Cortex of kidney (tissue), 1 donor: ENCODE measurements around the gene PGP.
A peak's percentile ranks its signal among the peaks of the same experiment; 100 is the strongest.
"Not testable (repeated sequence)": the region's sequence is repeated elsewhere in the genome, so short reads cannot be mapped to it uniquely, and the experiment has no call there.

ENCODE experiments used
- DNase-seq: peaks from one replicate; lab custom pipeline; 2025; lab: John Stamatoyannopoulos, UW

PGP gene, protein sequence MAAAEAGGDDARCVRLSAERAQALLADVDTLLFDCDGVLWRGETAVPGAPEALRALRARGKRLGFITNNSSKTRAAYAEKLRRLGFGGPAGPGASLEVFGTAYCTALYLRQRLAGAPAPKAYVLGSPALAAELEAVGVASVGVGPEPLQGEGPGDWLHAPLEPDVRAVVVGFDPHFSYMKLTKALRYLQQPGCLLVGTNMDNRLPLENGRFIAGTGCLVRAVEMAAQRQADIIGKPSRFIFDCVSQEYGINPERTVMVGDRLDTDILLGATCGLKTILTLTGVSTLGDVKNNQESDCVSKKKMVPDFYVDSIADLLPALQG

DNA sequence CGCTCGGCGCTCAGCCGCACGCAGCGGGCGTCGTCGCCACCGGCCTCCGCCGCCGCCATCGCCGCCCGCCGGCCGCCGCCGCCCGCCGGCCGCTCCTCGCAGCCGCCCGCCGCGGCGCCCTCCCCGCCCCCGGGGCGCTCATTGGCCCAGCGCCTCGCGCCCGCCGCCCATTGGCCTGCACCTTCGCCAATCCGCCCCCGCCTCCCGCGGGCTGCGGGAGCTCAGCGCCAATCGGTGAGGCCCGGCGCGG, at the start of gene PGP:
PGP (minus strand) TSS at position 122 of the 250 bp plus-strand sequence; CDS start at position 59, 63 bp downstream.
- DNase-seq, result no peak

DNA sequence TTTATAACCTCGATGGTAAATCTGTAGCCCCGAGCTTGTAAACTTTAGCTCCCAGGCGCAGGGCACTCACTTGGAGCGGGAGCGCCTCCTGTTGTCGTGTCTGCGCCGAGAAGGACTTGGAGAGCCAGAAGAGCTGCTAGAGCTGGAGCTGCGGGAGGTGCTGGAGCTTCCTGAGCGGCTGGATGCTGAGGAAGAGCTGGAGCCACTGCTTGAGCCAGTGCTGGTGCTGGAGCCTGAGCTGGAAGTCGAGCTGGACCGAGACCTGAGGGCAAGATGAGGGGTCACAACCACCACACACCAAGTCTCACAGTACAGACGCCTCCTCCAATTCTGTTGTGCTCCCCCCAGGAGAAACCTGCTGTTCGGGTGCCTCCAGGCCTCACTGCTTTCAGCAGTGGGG, 48.4 kb upstream of the PGP start:
- not testable (repeated sequence) for DNase-seq

DNA sequence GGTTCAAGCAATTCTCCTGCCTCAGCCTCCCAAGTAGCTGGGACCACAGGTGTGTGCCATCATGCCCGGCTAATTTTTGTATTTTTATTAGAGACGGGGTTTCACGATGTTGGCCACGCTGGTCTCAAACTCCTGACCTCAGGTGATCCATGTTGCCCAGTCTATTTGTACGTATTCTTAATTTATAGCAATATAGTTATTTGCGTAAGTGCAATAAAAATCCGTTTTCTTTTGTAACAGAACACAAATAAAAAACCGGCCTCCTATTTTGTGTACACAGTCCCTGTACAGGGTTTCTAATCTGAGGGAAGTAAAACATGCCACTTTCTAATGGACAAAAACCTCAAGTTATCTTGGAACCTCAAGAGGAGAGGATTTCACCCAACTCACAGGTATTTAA, 45.6 kb upstream of the PGP start:
- DNase-seq, result no peak

DNA sequence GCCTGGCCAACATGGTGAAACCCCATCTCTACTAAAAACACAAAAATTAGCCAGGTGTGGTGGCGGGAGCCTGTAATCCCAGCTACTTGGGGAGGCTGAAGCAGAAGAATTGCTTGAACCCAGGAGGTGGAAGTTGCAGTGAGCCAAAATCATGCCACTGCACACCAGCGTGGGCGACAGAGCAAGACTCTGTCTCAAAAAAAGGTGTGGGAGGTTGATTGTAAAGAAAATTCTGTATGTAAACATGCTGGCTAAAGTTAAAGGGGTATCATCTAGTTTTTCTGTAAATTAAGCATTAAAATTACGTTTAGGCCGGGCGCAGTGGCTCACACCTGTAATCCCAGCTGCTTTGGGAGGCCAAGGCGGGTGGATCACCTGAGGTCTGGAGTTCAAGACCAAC, 43.9 kb upstream of the PGP start:
- DNase-seq, result not testable (repeated sequence)

DNA sequence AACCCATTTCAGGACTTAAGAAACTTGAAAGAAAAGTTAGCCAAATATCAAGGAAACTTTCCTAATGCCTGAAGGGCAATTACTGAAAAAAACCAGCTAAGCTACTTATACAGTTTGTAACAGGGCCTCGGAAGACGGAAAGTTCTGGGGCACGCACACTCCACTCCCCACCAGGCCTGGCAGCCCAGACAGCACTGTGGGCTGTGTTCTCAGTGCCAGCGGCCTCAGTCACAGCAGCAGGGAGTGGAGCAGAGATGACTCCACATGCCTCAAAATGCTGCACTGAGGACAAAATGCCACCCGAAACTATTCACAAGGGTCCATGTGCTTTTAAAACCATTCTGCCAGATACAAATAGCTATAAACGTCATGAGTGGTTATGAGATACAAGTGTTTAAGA, 43.1 kb upstream of the PGP start:
- no peak for DNase-seq

DNA sequence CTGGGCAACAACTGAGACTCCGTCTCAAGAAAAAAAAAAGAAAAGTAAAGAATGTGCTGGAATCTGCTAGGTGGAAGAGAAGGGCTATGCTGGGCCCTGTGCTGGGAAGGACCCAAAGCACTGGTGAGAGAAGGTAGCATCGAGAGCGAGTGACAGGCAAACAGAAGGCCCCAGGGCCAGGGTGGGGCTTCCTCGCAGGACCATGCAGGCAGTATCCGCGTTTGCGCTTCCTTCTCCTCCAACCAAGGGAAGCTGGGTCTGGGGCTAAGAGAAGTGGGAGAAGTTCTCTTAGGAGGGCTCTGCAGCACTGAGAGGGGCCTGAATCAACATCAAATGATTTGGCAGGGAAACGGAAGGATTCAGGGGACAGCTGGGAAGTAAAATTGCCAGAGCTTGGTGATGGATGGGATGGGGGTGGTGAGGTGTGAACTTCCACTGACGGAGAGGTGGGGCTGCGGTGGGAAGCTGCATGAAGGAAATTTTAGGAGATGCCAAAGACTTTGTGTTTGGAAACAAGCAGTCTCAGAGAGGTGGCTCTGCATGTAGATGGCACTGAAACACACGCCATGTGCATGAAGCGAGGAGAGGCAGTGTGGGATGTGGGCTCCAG, 42.0 kb upstream of the PGP start:
- no peak for DNase-seq

DNA sequence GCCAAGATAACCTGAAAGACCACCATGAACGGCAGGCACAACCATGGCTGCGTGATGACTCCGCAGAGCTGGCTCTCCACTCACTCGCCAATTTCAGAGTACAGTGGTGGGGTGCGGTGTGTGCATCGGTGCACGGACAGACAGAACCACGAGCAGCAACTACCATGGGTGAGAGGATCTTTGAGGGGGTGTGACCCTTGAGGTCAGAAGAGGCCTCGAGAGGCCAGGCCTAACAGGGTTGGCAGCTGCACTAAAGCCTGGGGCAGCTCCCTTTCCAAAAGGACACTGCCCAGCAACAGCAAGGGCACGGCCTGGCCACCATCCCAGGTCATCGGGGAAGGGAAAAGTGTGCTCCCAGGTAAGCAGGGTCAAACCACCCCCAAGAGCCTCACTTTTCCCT, 38.7 kb upstream of the PGP start:
- DNase-seq, result no peak

DNA sequence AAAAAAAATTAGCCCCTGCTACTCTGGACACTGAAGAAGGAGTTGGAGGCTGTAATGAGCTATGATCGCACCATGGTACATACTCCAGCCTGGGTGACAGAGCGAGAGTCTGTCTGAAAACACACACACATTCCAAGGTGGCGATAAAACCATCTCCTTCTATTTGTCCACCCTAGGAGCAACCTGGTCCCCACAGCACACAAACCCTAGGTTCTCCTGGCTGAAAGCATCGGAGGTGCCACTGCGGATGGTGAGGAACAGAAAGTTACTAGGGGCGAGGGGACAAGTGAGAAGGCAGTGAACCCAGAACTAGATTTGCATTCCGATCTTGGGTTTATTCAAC, 38.1 kb upstream of the PGP start:
- DNase-seq, result no peak

DNA sequence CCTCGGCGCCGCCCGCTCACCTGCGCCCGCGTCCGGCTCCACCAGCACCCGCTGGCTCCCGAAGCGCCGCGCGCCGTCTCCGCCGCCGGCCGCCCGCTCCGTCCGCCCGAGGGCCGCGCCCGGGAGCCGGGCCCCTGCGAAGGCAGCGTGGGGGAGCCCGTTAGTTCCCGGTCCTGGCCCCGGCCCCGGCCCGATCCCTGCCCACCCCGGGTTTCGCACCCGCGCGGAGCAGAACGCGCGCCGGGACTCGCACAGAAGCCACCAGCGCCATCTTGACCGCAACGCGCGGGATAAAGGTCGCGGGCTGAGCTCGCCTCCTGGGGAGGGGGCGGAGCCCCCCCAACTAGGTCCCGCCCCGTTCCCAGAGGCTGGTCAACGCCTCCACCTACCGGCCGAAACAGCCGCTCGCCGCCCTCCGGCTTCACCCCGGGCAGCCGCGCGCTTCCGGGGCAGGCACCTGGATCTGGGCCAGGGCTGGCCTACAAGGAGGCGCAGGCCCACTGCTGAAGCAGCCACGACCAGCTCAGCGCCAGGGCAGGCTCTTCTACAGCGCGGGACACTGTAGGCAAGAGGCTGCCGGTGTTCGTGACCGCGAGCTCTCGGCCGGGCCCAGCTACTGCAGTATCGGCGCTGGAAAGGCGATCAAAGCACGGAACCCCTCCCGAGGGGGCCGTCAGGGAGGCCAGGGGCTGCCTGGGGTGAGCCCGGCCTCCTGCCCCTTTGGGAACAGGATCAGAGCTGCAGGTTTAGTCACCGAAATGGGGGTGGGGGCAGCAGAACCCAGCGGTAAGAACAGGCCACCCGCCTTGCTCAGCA, 36.9 kb upstream of the PGP start, which contains the start of gene ECI1:
ECI1 (minus strand) TSS at position 292 of the 816 bp plus-strand sequence; CDS start at position 271, 21 bp downstream.
- peak; percentile 67 for DNase-seq

DNA sequence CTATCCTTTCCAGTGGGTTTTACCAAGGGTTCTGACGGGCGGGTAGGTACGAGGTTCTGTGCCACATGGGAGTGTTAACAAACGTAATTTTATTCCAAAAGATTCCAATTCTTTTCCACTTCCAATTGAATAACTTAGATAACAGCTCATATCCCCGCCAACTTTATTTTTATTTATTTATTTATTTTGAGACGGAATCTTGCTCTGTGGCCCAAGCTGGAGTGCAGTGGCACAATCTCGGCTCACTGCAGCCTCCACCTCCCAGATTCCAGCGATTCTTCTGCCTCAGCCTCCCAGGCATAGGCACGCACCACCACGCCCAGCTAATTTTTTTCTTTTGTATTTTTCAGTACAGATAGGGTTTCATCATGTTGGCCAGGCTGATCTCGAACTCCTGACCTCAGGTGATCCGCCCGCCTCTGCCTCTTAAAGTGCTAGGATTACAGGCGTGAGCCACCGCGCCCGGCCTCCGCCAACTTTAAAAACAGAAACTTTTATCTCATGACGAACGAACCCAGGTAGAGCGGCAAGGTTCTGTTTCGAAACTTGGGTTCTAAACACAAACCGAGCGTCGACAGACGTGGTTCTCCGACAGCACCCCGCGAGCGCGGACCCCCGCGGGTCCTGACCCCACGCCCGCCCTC, 36.1 kb upstream of the PGP start:
- DNase-seq, result no peak

DNA sequence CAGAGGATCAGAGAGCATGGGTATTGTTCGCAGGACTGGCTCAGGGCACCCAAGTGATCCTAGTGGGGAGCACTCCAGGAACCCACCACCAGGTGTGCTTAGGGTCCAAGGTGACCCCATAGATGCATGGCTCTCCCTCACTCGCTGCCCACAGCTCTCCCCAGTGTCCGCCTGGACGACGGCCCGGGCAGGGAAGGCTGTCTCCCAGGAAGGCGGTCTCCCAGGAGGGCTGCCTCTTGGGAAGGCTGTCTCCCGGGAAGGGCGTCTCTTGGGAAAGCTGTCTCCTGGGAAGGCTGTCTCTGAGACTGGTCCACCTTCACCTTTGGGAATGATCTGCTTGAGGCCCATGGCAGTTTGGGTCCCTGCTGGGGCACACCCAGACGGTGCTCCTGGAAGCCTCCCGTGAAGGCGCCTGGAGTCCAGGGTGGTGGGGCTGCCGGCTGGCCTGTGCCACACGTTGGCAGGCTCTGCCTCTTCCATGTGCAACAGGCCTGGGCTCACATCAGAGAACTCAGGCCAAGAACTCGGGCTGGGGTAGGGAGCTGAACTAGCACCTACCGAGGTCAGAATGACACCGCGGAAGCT, 31.8 kb upstream of the PGP start:
- no peak for DNase-seq

DNA sequence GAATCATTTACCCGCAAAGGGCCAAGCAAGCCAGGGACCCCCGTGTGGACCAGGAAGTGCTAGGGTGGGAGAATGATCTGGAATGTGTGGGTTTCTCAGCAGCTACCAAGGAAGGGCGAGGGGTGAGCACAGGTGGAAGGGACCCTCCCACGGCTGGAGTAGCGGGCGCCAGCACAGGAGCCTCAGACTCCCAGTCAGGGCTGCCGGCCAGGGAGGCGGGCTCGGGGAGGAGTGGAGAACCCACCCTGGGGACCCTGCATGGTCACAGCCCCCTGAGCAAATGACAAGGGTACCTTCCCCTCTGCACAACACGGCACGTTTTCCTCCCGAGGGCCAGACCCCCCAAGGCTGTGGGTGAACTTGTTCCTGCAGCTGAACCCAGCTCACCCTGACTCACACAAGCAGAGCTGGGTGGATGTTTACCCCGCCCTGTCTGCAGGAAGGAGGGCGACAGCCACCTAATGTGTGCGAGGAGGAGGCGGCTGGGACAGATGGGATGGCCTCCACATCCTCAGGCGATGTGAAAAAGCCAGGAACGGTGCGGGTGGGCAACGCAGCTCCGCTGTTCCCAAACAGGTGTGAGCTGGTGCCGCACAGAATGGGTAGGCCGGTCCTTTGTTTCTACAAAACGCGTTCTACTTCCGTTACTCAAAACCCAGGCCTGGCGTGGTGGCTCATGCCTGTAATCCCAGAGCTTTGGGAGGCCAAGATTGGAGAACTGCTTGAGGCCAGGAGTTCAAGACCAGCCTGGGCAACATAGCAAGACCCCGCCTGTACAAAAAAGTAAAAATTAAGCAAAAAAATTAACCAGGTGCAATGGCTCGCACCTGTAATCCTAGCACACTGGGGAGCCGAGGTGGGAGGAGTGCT, 30.5 kb upstream of the PGP start:
- no peak for DNase-seq

DNA sequence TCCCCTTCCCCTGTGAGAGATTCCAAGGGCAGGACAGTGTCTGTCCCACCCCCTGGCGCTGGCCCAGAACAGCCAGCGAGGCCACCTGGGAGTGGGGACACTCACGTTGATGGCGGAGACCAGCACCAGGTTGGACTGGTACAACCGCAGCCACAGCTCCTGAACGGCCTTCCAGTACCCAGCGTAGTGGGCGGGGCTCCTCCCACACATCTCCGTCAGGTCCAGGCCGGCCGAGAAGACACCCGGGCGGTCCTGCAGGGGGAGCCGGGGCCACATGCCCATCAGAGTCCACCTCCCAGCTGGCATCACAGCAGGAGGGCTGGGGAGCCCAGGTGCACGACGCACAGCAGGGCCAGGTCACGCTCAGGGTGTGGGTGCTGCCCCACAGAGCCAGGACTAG, 29.7 kb upstream of the PGP start:
- DNase-seq, result no peak

DNA sequence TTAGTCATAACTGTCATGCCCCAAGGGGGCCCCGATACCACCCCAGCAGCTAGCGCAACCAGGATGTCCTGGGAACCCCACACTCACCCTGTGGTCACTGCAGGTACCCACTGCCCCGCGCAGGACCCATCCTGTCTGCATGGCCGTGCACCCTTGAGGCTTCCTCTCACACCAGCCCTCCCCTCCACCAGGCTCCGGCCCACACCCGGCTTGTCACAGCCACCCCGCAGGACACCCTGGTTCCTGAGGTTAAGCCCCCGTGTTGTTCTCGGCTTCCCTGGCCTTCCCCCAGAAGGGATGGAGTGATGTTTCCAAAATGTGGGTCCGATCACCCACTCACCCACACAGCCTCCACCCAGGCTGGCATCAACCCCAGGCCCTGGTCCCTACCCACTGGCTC, 29.1 kb upstream of the PGP start:
- no peak for DNase-seq

DNA sequence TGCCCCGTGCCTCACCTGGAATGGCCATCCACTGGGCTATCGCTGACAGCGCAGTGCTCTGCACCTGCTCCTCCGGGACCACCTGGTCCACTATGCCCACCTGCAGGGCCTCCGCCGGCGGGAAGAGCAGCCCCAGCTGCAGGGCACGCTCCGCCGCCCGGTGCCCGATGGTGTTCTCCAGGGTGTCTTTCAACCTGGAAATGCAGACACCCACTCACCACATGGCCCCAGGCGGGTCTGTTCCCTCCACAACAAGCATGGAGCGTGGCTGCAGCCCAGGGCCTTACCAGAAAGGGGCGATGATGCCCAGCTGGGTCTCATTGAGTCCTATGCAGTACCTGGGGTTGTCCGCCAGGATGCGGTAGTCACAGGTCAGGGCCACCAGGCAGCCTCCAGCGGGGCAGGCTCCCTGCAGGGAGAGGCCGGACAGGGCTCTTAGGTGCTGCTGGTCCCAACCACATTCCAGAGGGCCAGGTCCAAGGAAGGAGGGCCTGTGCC, 28.4 kb upstream of the PGP start:
- DNase-seq, result no peak

DNA sequence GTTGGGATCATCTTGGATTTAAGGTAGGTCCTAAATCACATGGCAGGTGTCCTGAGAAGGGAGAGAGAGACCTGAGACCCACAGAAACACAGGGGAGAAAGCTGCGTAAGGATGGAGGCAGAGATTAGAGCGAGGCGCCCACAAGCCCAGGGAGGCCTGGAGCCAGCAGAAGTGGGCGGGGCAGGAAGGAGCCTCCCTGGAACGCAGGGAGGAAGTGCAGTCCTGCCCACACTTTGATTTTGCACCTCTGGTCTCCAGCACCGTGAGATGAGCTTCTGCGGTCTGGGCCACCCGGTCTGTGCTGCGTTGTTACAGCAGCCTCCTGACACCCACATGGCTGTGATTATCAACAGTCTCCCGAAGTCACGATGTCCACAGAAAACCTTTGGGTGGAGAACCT, 28.0 kb upstream of the PGP start:
- DNase-seq, result no peak

DNA sequence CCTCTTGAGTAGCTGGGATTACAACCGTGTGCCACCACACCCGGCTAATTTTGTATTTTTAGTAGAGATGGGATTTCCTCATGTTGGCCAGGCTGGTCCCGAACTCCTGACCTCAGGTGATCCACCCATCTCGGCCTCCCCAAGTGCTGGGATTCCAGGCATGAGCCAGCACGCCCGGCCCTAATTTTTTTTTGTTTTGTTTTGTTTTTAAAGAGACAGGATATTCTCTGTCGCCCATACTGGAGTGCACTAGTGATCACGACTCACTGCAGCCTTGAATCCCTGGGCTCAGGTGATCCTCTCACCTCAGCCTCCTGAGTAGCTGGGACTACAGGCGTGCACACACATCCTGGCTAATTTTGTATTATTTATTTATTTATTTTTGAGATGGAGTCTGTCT, 25.7 kb upstream of the PGP start:
- DNase-seq, result not testable (repeated sequence)

DNA sequence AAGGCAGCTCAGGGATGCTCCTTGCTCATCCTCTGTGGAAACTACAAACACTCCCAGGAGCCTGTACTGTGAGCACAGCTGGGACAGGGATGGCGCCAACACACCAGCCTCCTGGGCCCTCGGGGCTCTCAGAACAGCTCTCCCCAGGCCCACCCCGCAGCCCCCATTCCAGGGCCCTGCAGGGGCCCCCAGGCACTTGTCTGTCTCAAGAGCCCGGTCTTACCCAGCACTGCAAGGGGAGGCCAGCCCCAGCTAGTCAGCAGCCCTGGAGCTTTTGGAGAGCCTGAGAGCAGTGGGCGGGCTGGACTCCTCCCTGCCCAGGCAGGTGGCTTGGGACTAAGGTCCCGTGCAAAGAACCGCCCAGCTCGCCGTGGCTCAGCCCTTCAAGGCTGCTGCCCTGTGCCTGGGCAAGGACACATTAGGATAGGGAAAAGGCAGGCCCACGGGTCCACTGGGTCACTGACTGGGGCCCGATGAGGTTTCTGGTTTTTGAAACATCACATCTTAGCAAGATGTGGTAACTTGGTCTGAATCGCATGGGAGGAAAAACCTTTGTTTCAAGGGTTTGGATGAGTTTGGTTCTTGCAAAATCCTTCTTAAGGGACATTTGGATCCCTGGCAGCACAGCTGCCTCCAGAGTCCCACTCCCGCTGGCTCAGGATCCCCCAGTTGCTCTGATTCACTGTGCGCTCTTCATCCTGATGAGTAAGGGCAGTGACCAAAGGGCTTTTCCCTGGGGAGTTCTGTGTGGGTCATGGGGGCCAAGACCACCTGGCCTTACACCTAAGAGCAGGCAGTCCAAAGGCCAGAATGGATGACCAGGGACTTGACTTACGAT, 24.4 kb upstream of the PGP start:
- DNase-seq, result no peak

DNA sequence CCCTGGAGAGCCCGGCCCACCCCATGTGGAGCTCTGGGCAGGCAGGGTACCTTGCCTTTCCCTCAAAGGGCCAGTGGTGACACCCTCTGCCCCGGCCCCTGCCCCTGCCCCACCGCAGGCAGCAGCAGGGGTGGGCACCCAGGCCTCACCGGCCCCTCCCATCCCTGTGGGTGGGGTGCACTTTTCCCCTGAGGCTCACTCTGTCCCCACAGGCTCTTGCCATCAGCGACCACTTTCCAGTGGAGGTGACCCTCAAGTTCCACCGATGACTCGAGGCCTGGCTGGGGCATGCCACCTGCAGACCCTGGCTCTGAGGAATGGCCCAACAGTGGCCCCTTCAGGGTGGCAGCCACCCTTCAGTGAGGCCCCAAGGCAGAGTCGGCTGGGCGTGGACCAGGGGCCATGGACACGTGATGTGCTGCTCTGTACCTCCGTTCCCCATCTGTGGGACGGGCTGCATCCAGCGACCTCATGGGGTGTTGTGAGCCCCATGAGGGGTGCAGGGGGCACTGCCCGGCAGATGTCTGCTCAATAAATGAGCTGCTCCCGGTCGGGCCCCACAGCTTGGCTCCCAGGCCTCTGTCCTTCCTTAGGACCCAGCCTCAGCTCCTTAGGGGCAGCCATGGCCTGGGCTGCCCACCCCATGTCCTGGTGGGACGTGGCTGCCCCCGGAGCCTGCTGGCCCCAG, 23.7 kb upstream of the PGP start:
- DNase-seq, result no peak
